ENCODE results near the gene TMEM131.

Gene TMEM131

DNA sequence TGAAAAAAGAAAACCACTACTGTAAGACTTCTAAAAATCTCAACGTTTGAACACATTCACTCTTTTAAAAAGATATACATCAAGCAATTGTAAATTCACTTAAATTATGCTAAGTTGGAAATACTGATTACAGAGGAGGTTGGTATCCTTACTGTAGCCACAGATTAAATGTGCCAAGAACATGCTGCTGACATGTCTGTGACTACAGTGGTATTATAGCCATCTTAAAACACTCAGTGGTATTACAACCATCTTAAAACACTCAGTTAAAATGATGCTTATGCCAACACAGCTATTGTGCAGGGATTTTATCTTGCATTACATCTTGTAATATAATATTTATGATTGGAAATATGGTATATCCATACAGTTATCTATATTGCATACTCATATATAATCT, 50.0 kb downstream of the TMEM131 start:
- Histone ChIP-seq H2BK5ac (ENCODE audit: low read depth, low read length, poor library complexity, severe bottlenecking) (no peak overlapping the region), H2BK120ac (ENCODE audit: low read depth, low read length) (no peak overlapping the region), H3K18ac (ENCODE audit: low read depth in 1 of 2, low read length in 2 of 2) (no peak overlapping the region), H3K79me1 (replicated peaks; ENCODE audit: low read length, poor library complexity, severe bottlenecking) (peaks cover 4% of the 10 kb centered on the region), H4K91ac (ENCODE audit: low read length) (no peak overlapping the region), H3K27ac (ENCODE audit: low read length, poor library complexity, severe bottlenecking) (no peak overlapping the region), H3K27me3 (ENCODE audit: control insufficient read depth in 1 of 2, insufficient read depth in 1 of 2, low read length in 2 of 2) (no peaks in the 10 kb centered on the region), H3K4ac (ENCODE audit: low read depth in 1 of 2, low read length in 2 of 2) (no peak overlapping the region), H3K4me2 (ENCODE audit: low read length, poor library complexity, severe bottlenecking) (no peak overlapping the region), H3K23ac (ENCODE audit: low read length in 2 of 2) (no peak overlapping the region), H2AFZ (ENCODE audit: low read depth, low read length) (no peak overlapping the region), H4K8ac (ENCODE audit: low read length) (no peak overlapping the region), H3K36me3 (ENCODE audit: control insufficient read depth in 1 of 2, insufficient read depth in 2 of 2, low read depth in 1 of 2, low read length in 2 of 2) (no peaks in the 10 kb centered on the region), H3K14ac (ENCODE audit: low read length in 2 of 2) (no peak overlapping the region), H2BK12ac (ENCODE audit: low read length in 2 of 2) (no peak overlapping the region), H3K4me3 (ENCODE audit: insufficient read depth in 1 of 2, low read depth in 1 of 2, low read length in 2 of 2) (no peak overlapping the region), H2BK15ac (ENCODE audit: low read depth, poor library complexity, severe bottlenecking) (no peak overlapping the region), H3K9me3 (ENCODE audit: control insufficient read depth, low read length) (no peaks in the 10 kb centered on the region), H3K9ac (ENCODE audit: low read length) (no peak overlapping the region), H2AK5ac (ENCODE audit: low read length, severe bottlenecking) (no peak overlapping the region), H3K4me1 (ENCODE audit: control insufficient read depth, insufficient read depth, low read depth, low read length) (peaks cover 2% of the 10 kb centered on the region)
- no CpG with 5 or more reads among the region's 1 CpG for WGBS
- no peak for DNase-seq

DNA sequence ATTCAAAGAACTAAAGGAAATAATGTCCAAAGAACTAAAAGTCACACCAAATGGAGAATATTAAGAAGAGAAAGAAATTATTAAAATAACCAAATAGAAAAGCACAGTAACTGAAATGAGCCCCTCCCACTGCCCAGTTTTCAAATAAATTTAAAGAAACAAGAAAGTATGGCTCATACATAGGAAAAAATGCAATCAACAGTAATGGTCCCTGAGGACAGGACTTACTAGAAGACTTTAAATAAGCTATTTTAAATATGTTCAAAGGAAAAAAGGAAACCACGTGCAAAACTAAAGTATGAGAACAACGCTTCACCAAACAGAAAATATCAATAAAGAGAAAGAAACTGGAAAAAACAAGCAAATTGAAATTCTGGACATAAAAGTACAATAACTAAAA, 58.9 kb downstream of the TMEM131 start:
- no peak overlapping the region for H2AFZ ChIP-seq (ENCODE audit: low read depth, low read length)
- DNase-seq: no peak
- no peak overlapping the region for H4K8ac ChIP-seq (ENCODE audit: low read length)
- no peak overlapping the region for H3K27ac ChIP-seq (ENCODE audit: low read length, poor library complexity, severe bottlenecking)
- no peaks in the 10 kb centered on the region for H3K9me3 ChIP-seq (ENCODE audit: control insufficient read depth, low read length)
- no peak overlapping the region for H2AK5ac ChIP-seq (ENCODE audit: low read length, severe bottlenecking)
- H3K79me1 ChIP-seq (replicated peaks; ENCODE audit: low read length, poor library complexity, severe bottlenecking): peaks cover 1% of the 10 kb centered on the region
- no peak overlapping the region for H3K4me2 ChIP-seq (ENCODE audit: low read length, poor library complexity, severe bottlenecking)
- H3K9ac ChIP-seq (ENCODE audit: low read length): no peak overlapping the region
- no peak overlapping the region for H3K4ac ChIP-seq (ENCODE audit: low read depth in 1 of 2, low read length in 2 of 2)
- H3K23ac ChIP-seq (ENCODE audit: low read length in 2 of 2): no peak overlapping the region
- H2BK15ac ChIP-seq (ENCODE audit: low read depth, poor library complexity, severe bottlenecking): no peak overlapping the region
- no peak overlapping the region for H2BK120ac ChIP-seq (ENCODE audit: low read depth, low read length)
- H3K36me3 ChIP-seq (ENCODE audit: control insufficient read depth in 1 of 2, insufficient read depth in 2 of 2, low read depth in 1 of 2, low read length in 2 of 2): no peaks in the 10 kb centered on the region
- no peaks in the 10 kb centered on the region for H3K27me3 ChIP-seq (ENCODE audit: control insufficient read depth in 1 of 2, insufficient read depth in 1 of 2, low read length in 2 of 2)
- H3K4me1 ChIP-seq (ENCODE audit: control insufficient read depth, insufficient read depth, low read depth, low read length): peaks cover 4% of the 10 kb centered on the region
- no peak overlapping the region for H4K91ac ChIP-seq (ENCODE audit: low read length)
- H3K18ac ChIP-seq (ENCODE audit: low read depth in 1 of 2, low read length in 2 of 2): no peak overlapping the region
- H2BK5ac ChIP-seq (ENCODE audit: low read depth, low read length, poor library complexity, severe bottlenecking): no peak overlapping the region
- no peak overlapping the region for H2BK12ac ChIP-seq (ENCODE audit: low read length in 2 of 2)
- no CpG with 5 or more reads among the region's 2 CpGs for WGBS
- no peak overlapping the region for H3K14ac ChIP-seq (ENCODE audit: low read length in 2 of 2)
- H3K4me3 ChIP-seq (ENCODE audit: insufficient read depth in 1 of 2, low read depth in 1 of 2, low read length in 2 of 2): no peak overlapping the region

DNA sequence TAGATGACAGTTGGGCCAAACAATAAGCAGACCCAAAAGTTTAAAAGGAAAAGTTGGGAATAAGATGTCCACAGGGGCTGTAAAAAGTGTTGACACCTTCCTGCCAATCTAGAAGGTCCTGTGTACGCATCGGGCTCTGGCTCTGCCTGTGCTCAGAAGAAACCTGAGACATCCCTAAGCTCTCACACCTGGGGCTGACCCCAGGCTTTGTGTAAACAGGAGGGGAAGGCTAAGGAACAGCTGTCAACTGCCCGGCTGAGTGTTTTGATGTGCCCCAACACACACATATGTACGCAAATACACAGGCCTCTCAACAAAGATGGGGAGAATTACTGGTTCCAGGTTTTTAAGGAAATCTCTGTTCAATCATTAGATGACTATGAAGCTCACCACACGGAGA, 59.5 kb downstream of the TMEM131 start:
- peak; percentile 26 for DNase-seq
- Histone ChIP-seq H3K4me1 (ENCODE audit: control insufficient read depth, insufficient read depth, low read depth, low read length) (peaks cover 4% of the 10 kb centered on the region), H3K9me3 (ENCODE audit: control insufficient read depth, low read length) (no peaks in the 10 kb centered on the region), H3K4me2 (ENCODE audit: low read length, poor library complexity, severe bottlenecking) (peak overlapping the region; percentile 20), H3K27me3 (ENCODE audit: control insufficient read depth in 1 of 2, insufficient read depth in 1 of 2, low read length in 2 of 2) (no peaks in the 10 kb centered on the region), H3K14ac (ENCODE audit: low read length in 2 of 2) (no peak overlapping the region), H3K23ac (ENCODE audit: low read length in 2 of 2) (peak overlapping the region in 1 of 2 experiments; percentile 87), H3K4ac (ENCODE audit: low read depth in 1 of 2, low read length in 2 of 2) (peak overlapping the region in 1 of 2 experiments; percentile 21), H3K36me3 (ENCODE audit: control insufficient read depth in 1 of 2, insufficient read depth in 2 of 2, low read depth in 1 of 2, low read length in 2 of 2) (no peaks in the 10 kb centered on the region), H2AFZ (ENCODE audit: low read depth, low read length) (no peak overlapping the region), H4K91ac (ENCODE audit: low read length) (no peak overlapping the region), H2BK15ac (ENCODE audit: low read depth, poor library complexity, severe bottlenecking) (no peak overlapping the region), H2BK5ac (ENCODE audit: low read depth, low read length, poor library complexity, severe bottlenecking) (no peak overlapping the region), H2BK120ac (ENCODE audit: low read depth, low read length) (no peak overlapping the region), H2BK12ac (ENCODE audit: low read length in 2 of 2) (peak overlapping the region in 1 of 2 experiments; percentile 24), H2AK5ac (ENCODE audit: low read length, severe bottlenecking) (no peak overlapping the region), H3K18ac (ENCODE audit: low read depth in 1 of 2, low read length in 2 of 2) (no peak overlapping the region), H3K4me3 (ENCODE audit: insufficient read depth in 1 of 2, low read depth in 1 of 2, low read length in 2 of 2) (no peak overlapping the region), H3K9ac (ENCODE audit: low read length) (no peak overlapping the region), H4K8ac (ENCODE audit: low read length) (no peak overlapping the region), H3K79me1 (replicated peaks; ENCODE audit: low read length, poor library complexity, severe bottlenecking) (peaks cover 1% of the 10 kb centered on the region), H3K27ac (ENCODE audit: low read length, poor library complexity, severe bottlenecking) (no peak overlapping the region)
- 11% methylated on average over 3 of the region's 5 CpGs for WGBS

DNA sequence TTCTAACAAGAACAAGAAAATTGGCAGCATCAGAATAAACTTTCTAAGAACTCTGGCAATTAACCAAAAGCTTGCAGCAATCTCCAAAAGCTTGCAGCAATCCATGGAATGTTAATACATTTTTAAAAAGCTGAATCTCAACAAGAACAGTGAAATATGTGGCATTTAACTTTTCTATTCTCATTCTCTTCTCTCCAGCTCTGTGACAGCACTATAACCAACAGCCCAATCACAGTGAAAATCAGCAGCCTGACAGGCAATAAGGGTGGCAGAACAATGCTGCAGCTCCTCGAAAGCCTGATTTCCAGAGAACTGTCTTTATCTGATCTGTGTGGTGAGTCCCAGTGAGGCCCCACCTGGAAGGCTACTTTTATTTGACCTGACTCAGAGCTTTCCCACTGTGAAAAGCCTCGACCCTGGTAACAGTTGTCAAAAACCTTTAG, 60.0 kb downstream of the TMEM131 start:
- H3K27me3 ChIP-seq (ENCODE audit: control insufficient read depth in 1 of 2, insufficient read depth in 1 of 2, low read length in 2 of 2): no peaks in the 10 kb centered on the region

More for the DNA sequence above, 60.0 kb downstream of the TMEM131 start:
- H2BK120ac ChIP-seq (ENCODE audit: low read depth, low read length): no peak overlapping the region
- 7% methylated on average over 2 of the region's 2 CpGs for WGBS
- no peak overlapping the region for H3K23ac ChIP-seq (ENCODE audit: low read length in 2 of 2)
- no peak overlapping the region for H3K9ac ChIP-seq (ENCODE audit: low read length)
- no peak overlapping the region for H3K4ac ChIP-seq (ENCODE audit: low read depth in 1 of 2, low read length in 2 of 2)
- no peak overlapping the region for H3K4me3 ChIP-seq (ENCODE audit: insufficient read depth in 1 of 2, low read depth in 1 of 2, low read length in 2 of 2)
- no peak overlapping the region for H2BK5ac ChIP-seq (ENCODE audit: low read depth, low read length, poor library complexity, severe bottlenecking)
- no peak overlapping the region for H2AFZ ChIP-seq (ENCODE audit: low read depth, low read length)
- H3K4me2 ChIP-seq (ENCODE audit: low read length, poor library complexity, severe bottlenecking): peak overlapping the region; percentile 20
- no peak overlapping the region for H2BK15ac ChIP-seq (ENCODE audit: low read depth, poor library complexity, severe bottlenecking)
- H2AK5ac ChIP-seq (ENCODE audit: low read length, severe bottlenecking): no peak overlapping the region
- H3K18ac ChIP-seq (ENCODE audit: low read depth in 1 of 2, low read length in 2 of 2): no peak overlapping the region
- no peak overlapping the region for H2BK12ac ChIP-seq (ENCODE audit: low read length in 2 of 2)
- peaks cover 4% of the 10 kb centered on the region for H3K4me1 ChIP-seq (ENCODE audit: control insufficient read depth, insufficient read depth, low read depth, low read length)
- H3K79me1 ChIP-seq (replicated peaks; ENCODE audit: low read length, poor library complexity, severe bottlenecking): peaks cover 1% of the 10 kb centered on the region
- DNase-seq: peak; percentile 38
- no peak overlapping the region for H3K27ac ChIP-seq (ENCODE audit: low read length, poor library complexity, severe bottlenecking)
- H4K8ac ChIP-seq (ENCODE audit: low read length): no peak overlapping the region
- H3K9me3 ChIP-seq (ENCODE audit: control insufficient read depth, low read length): no peaks in the 10 kb centered on the region
- H3K36me3 ChIP-seq (ENCODE audit: control insufficient read depth in 1 of 2, insufficient read depth in 2 of 2, low read depth in 1 of 2, low read length in 2 of 2): no peaks in the 10 kb centered on the region
- H4K91ac ChIP-seq (ENCODE audit: low read length): no peak overlapping the region
- no peak overlapping the region for H3K14ac ChIP-seq (ENCODE audit: low read length in 2 of 2)
